DMS 273 (cell line): ENCODE measurements around the gene RPS16.
A peak's percentile ranks its signal among the peaks of the same experiment; 100 is the strongest.

Experiments used
- DNase-seq: peaks from one replicate; lab custom pipeline; 2025; ENCODE audit not compliant: unreplicated experiment; lab: John Stamatoyannopoulos, UW

The RPS16 gene

DNA sequence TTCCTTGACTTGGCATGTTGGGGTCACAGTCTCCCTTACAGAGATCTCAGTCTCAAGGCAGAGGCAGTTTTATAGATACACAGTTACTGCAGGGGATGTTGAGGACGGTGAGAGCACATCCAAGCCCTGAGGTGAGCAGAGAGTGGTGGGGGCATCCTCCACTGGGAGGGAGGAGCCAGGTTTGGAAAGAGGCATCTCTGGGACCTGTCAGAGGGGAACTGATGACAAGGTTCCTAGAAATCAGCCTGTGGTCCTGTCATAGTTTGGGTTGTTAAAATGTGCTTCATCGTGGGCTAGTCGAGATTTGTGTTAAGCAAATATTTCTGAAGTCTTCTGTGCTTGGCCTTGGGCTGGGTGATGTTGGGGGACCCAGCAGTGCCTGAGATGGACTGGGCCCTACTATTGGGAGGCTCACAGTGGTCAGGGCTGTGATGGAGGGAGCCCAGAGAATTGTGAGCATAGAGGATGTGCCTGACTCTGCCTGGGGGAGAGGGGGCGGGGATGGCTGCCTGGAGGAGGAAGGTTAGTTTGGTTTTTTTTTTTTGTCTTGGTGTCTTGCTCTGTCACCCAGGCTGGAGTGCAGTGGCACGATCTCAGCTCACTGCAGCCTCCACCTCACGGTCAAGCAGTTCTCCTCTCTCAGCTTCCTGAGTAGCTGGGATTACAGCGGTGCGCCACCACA lies 13.5 kb upstream of the RPS16 start:
- DNase-seq, result no peak

DNA sequence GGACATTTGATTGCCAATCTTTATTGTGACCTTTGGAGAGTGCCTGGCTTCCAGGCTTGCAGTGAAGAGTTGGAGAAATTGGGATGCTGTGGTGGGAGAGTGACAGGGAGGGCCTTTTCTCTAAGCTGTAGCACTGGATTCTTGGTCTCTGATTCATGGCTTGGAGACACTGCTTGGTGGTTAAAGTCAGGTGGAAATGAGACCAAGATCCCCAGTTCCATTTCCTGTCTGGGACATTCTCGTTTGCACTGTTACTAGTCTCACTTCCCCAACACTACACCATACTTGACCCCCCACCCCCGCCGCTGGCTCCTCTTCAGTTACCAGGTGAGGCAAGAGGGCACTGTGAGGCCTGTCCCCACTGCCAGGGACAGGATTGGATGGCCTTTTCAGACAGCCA lies 12.5 kb upstream of the RPS16 start:
- DNase-seq, result no peak

DNA sequence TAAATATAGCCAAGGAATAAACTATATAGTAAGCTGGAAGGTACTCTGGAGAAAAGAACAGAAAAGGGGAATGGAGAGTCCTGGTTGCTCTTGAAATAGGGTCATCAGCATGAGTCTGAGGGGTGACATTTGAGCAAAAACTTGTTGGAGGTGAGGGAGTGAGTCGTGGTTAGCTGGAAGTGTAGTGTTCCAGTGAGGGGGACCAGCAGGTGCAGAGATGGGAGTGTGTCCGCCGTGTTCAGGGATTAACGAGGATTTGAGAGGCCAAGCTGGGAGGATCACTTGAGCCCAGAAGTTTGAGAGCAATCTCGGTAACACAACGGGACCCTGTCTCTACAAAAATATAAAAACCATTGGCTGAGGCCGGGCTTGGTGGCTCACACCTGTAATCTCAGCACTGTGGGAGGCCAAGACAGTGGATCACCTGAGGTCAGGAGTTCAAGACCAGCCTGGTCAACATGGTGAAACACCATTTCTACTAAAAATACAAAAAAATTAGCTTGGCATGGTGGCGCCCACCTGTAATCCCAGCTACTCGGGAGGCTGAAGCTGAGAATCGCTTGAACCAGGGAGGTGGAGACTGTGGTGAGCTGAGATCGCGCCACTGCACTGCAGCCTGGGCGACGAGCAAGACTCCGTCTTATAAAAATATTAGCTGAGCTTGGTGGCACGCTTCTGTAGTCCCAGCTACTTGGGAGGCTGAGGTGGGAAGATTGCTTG lies 10.8 kb upstream of the RPS16 start:
- no peak for DNase-seq

DNA sequence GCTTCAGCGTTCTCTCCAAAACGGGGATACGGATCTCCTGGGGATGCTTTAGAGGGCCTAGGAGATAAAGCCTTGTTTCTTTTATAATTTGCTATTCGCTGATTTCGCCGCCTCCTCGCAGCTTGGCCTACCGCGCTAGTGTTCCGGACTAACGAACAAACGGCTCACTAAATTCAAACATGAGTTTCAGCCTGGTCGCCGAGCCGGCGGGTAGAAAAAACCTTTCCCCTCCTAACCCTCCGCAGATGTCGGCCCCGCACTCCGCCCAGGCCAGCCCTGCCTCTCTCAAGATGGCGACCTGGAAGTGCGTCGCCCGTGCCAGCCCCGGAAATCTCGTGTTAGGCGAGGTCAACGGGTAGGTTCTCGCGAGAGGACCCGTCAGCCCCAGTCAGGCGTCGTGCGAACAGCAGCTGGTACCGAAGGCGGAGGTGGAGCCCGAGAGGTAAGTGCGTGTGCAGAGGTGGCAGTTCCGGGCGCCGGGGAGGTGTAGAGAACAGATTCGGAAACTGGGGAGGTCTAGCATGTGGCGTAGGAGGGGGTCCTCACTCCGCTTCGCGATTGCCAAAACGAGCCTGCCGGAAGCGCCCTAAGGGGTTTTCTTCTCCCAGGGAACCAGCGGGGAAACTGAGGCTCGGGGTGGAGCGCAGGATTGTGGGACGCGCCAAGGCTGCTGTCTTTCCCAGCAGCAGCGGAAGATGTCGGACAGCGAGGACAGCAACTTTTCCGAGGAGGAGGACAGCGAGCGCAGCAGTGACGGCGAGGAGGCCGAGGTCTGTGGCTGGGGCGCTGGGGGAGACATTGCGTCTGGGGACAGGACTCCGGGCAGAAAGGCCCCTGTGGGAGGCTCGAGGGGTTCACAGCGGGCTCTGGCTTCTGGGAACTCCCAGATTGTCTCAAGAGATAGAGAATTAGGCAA lies 9.7 kb upstream of the RPS16 start, which contains the start of gene SUPT5H:
Gene SUPT5H, plus strand, starts transcription at position 387 of the 916 bp plus-strand sequence. Its CDS starts 309 bp downstream, at position 696.
- peak; percentile 99 for DNase-seq

DNA sequence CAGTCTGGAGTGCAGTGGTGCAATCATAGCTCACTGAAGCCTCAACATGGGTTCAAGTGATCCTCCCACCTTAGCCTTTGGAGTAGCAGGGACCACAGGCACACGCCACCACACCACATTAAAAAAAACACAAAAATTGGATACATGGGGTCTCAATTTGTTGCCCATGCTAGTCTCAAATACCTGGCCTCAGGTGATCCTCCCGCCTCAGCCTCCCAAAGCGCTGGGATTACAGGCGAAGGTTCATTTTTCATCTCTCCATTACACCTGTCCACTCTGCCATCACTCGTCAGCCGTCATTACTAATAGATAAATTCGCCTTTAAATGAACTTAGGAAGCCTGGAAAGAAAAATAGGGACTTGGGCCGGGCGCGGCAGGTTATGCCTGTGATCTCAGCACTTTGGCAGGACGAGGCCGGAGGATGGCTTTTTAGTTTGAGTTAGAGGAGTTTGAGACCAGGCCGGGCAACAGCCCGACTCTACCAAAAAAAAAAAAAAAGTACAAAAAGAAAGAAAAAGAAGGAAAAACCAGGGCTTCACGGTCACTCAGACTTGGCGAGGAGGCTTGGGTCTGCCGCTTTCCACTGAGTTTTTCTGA lies 8.9 kb upstream of the RPS16 start:
- peak; percentile 64 for DNase-seq

DNA sequence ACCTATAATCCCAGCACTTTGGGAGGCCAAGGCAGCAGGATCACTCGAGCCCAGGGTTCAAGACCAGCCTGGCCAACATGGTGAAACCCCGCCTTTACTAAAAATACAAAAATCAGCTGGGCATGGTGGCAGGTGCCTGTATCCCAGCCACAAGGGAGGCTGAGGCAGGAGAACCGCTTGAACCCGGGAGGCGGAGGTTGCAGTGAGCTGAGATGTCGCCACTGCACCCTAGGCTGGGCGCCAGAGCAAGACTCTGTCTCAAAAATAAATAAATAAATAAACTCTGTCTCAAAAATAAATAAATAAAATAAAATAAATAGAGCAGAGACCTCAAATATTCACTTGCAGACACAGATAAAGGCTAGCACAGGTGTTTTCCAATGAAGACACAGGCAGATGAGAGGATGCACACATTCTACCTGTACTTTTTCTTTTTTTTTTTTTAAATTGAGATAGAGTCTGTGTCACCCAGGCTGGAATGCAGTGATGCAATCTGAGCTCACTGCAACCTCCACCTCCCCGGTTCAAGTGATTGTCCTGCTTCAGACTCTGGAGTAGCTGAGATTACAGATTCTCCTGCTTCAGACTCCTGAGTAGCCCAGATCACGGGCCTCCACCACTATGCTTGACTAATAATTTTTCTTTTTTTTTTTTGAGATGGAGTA lies 2.7 kb upstream of the RPS16 start:
- DNase-seq, result no peak

DNA sequence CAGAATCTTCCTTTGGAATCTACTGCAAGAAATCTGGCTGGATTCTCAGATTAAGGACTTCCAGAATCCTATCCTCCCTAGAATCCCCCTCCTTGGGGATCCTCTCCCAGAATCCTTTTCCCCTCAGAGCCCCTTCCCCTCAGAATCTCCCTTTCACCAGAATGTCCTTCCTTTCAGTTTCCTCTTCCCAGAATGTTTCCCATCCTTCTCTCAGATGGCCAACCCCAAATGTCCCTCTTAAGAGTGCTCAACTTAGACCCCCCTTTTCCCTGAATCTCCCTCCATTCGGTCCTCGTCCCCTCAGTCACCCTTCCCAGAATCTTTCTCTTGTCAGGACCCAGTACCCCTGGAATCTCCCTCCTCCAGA lies 584 bp upstream of the RPS16 start:
- no peak for DNase-seq

DNA sequence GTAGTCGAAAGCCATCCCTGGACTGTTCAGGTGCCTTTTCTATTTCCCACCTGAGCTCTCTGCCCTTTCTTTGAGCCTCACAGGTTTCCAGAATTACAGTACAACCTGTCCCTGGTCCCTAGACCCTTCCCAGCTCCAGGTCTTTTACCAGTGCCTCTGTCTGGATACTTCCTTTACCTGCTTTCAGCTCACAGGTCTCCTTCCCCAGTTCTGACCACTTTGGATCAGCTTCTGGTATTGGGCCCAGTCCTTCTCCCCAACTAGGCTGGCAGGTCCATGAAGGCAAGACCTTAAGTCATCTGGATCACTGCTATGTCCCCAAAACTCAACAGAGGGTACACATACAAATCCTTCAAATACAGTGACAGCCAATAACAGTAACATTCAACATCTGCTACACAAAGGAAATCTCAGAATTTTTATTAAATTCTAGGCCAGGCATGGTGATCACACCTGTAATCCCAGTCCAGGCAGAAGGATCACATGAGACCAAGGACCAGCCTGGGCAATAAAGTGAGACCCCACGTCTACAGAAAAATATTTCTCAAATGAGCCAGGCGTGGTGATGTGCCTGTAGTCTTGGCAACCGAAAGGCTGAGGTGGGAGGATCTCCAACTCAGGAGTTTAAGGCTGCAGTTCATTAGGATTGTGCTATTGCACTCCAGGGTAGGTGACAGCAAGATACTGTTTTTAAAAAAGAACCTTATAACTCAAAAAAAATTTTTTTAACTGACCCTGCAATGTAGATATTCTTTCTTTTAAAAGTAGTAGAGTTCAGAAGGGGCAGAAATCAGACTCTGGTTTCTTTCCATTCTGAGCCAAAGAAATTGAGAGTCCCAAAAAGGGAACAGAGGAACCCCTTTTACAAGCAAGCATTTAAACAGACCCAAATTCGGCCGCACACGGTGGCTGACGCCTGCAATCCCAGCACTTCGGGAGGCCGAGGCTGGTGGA lies 1.3 kb downstream of the RPS16 start:
- DNase-seq, result no peak

DNA sequence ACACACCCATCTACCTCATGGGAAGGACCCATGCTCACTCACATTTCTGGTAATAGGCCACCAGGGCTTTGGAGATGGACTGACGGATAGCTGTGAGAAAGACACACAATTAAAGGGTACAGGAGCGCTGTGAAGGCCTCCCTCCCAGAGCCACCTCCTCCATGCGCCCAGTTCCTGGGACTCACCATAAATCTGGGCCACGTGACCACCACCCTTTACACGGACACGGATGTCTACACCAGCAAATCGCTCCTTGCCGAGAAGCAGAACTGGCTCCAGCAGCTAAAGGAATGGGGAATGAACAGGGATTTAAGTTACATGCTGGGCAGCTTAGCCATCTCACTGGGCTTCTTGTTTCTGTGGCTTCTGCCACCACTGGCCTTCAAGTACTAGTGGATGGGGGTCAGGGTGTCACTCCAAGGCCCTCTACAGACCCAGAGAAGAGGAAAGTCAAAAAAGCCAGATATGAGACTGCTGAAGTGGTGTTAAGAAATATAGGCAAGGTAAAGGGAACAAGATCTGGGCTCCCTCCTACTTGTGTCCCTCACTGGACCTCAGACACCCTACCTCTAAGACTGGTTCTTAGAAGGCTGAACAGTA lies 2.2 kb downstream of the RPS16 start:
- DNase-seq, result no peak

DNA sequence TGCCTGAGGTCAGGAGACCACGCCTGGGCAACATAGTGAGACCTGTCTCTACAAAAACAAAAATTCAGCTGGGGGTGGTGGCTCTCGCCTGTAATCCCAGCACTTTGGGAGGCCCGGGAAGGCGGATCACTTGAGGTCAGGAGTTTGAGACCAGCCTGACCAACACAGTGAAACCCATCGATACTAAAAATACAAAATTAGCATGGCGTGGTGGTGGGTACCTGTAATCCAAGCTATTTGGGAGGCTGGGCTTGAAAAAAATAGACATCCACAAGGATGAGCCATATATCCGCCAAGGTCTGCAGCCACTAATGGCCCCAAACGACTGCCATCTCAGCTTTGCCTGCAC lies 3.1 kb downstream of the RPS16 start:
- no peak for DNase-seq

DNA sequence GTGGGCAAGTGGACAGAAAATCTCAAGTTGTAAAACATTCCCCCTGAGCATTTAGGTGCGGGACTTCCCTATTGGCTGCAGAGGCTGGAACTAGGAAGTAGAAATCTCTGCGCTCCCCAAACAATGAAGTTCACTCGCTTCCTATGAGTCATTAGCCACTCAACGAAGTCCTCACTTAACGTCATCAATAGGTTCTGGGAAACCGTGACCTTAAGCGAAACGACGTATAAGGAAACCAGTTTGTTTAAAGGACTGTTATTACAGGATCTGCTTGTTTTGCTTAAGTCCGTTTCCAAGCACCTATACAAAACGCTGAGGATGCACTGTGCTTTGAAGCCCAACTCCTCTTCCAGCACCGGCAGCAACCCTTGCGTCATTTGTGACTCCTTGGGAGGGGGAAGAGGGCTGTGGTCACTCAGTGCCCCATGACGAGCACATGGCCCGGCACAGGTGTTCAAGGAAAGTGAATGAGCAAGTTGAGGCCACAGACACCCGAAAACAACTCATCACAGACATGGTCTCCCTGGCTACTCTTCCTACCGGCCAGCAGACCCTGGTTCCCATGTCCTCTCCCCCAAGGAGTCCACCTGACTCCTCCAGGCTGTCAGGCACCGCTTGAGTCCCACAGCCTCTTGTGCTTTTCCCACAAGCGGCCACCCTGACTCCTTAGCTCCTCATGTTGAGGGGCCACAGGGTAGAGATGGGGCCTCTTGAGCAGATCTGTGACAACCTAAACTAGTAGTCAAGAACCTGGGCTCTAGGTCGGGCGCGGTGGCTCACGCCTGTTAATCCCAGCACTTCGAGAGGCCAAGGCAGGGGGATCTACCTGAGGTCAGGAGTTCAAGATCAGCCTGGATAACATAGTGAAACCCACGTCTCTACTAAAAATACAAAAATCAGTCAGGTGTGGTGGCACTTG lies 4.8 kb downstream of the RPS16 start:
- DNase-seq, result peak; percentile 78

DNA sequence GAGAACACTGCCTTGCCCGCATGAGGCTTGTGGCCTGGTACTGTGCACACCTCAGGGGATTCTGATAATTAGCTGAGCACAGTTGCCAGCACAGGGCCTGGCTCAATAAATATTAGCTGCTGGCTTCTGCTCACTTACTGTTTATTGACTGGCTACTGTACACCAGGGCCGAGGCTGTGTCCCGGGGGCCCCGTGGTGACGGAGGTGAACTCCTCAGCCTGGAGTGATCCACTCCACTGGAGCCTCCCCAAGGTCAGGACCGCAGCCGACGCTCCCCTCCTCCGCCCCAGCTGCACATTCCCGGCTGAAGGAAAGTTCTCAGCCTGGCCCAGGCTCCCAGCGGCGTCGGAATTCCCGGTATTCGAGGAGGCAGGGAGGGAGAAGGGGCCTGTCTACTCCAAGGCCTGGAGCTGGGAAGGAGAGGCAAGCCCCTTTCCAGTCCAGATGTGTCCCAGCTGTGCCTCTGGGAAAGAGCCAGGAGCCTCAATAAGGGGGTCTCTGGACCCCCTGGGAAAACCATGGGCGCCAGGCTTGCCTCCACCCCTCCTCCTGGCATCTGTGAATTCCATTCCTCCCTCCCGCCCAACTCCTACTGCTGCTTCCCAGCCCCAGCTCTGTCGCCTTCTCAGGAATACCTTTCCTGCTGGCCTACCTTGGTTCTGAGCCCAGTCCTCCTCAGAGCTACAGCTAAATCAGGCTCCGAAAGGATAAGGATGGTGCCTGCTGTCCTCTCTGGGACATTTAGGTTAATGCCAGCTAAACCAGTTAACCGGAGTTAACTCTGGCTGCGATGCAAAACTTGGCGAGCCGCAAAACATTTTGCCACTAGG lies 7.3 kb downstream of the RPS16 start:
- peak; percentile 62 for DNase-seq

DNA sequence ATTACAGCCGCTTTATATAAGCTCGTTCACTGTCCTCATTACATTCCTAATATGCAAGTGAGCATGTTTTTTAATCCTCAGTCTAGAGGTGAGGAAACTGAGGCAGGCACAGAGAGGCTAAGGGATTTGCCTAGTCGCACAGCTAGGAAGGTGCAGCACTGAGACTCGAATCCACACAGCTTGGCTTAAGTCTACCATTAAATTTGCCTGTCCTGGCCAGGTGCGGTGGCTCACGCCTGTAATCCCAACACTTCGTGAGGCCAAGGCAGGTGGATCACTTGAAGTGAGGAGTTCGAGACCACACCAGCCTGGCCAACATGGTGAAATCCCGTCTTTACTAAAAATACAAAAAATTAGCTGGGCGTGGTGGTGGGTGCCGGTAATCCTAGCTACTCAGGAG lies 8.0 kb downstream of the RPS16 start:
- DNase-seq, result no peak

DNA sequence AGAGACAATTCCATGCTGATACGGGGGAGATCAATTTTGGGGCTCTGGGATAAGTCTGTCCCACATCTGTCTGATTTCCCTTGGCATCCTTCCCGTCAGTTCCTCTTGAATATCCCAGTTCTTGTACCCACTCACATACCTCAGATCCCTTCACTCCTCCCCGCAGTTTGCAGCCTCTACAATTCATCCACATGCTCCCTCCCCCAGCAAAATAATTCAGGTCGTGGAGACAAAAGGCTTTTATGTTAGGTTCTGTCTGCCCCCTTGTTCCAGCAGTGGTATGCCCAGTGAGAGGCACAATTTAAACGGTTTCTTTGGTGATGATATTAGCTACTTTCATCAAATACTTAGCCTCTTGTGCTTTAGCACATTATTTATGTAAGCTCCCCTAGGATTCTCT lies 9.6 kb downstream of the RPS16 start:
- DNase-seq, result no peak

DNA sequence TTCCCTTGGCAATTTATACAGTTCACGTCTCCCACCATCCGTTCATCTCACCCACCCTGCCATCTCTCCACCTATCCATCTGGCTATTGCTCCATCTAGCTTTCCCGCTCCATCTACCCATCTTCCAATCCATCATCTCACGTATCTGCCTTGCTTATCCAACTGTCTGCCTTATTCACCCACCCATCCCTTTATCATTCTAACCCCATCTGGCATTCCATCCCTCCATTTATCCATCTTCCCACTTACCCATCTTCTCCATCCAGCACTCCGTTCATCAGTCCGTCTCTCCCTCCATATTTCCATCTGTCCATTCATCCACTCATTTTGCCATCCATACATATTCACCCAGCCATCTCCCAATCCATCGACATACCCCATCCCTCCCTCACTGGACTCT lies 10.0 kb downstream of the RPS16 start:
- no peak for DNase-seq

DNA sequence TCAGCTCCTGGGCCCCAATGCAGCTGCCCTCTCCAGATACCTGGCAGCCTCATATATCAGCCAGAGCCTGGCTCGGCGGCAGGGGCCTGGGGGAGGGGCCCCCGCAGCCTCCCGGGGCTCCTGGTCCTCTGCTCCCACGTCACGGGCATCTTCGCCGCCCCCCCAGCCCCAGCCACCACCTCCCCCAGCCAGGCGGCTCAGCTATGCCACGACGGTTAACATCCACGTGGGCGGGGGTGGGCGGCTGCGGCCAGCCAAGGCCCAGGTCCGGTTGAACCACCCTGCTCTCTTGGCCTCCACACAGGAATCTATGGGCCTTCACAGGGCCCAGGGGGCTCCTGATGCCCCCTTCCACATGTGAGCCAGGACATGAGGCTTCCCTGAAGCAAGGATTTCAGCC lies 10.8 kb downstream of the RPS16 start:
- no peak for DNase-seq

DNA sequence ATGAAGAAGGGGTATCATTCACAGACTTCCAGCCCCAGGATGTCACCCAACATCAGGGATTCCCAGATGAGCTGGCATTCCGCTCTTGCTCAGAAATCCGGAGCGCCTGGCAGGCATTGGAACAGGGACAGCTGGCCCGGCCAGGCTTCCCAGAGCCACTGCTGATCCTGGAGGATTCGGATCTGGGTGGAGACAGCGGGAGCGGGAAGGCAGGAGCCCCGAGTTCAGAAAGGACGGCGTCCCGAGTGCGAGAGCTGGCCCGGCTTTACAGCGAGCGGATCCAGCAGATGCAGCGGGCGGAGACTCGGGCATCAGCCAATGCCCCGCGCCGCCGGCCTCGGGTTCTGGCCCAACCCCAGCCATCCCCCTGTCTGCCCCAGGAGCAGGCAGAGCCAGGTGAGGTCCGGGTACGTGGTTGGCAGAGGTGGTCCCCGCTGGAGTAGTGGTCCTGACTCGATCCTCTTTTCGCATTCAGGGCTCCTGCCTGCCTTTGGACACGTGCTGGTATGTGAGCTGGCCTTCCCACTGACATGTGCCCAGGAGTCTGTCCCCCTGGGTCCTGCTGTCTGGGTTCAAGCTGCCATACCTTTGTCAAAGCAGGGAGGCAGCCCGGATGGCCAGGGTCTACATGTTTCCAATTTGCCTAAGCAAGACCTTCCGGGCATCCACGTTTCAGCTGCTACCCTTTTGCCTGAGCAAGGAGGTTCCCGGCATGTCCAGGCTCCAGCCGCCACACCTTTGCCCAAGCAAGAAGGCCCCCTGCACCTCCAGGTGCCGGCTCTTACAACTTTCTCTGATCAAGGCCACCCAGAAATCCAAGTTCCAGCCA lies 12.3 kb downstream of the RPS16 start:
- DNase-seq, result no peak
